Fibroblast of villous mesenchyme (primary cell): ENCODE data around the gene TMEM208. TPM values are rescaled to one million over a fixed set of nuclear protein-coding genes. Genes with fewer than 3 reads are reported as not detected.

ENCODE experiments used
- DNase-seq: peaks from one replicate; pipeline ENCODE4 v3.0.0-alpha.2; 2010; ENCODE audit warnings: low read depth
- H3K4me3 ChIP-seq: 2 replicates; pipeline ENCODE4 v1.5.1; 2011; ENCODE audit warnings: low read depth, mild to moderate bottlenecking, low read length
- total RNA-seq: library from RNA; depleted of rRNA; stranded (reverse); fragments of >200 nt; gene quantifications from 2 replicates; pipeline ENCODE4 v1.2.3, GENCODE V29; 2012
- TF ChIP-seq, protein P1 (sequence below): IDR thresholded peaks from 2 replicates; pipeline ENCODE4 v1.5.1; 2012; ENCODE audit warnings: low read depth, mild to moderate bottlenecking, low read length; ENCODE audit not compliant: insufficient read depth

The TMEM208 gene
- total RNA-seq, 1 donor = 25.5 TPM

DNA sequence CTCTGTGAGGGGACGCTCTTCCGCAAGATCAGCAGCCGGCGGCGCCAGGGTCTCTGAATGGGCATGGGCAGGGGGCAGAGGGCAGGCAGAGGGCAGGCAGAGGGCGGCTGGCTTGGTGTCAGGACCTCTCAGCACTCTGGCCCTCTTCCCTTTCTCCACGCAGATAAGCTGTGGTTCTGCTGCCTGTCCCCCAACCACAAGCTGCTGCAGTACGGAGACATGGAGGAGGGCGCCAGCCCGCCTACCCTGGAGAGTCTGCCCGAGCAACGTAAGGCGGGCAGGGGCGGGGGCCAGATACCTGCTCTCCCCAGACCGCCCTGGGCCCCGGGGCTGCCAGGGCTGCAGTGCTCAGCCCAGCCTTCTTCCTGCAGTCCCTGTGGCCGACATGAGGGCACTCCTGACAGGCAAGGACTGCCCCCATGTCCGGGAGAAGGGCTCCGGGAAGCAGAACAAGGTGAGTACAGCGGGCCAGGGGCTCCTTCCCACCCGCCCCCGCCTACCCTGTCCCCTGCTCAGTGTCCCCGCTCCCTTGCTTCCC lies 23.9 kb upstream of the TMEM208 start:
- TF ChIP-seq, protein P1, sequence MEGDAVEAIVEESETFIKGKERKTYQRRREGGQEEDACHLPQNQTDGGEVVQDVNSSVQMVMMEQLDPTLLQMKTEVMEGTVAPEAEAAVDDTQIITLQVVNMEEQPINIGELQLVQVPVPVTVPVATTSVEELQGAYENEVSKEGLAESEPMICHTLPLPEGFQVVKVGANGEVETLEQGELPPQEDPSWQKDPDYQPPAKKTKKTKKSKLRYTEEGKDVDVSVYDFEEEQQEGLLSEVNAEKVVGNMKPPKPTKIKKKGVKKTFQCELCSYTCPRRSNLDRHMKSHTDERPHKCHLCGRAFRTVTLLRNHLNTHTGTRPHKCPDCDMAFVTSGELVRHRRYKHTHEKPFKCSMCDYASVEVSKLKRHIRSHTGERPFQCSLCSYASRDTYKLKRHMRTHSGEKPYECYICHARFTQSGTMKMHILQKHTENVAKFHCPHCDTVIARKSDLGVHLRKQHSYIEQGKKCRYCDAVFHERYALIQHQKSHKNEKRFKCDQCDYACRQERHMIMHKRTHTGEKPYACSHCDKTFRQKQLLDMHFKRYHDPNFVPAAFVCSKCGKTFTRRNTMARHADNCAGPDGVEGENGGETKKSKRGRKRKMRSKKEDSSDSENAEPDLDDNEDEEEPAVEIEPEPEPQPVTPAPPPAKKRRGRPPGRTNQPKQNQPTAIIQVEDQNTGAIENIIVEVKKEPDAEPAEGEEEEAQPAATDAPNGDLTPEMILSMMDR = no peak
- DNase-seq = no peak
- no peak overlapping the region for H3K4me3 ChIP-seq

DNA sequence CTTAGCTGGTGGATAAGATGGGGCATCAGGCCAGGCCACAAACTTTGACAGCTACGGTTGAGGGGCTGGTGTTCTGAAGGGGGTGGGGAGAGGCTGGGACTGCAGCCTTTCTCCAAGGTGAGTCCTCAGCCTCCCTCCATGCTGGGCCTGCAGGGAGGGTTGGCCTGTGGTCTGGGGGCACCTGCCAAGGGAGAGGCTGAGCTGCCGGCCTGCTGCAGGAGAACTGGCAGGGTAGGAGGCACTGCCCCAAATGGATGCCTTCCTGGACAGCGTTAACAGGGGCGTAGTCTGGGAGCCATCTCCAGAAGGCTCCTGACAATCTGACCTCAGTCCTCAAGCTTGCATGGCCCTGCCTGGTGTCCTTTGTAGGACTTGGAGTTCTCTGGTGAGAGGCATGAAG lies 22.9 kb upstream of the TMEM208 start:
- no peak for DNase-seq
- no peak overlapping the region for H3K4me3 ChIP-seq
- TF ChIP-seq, protein P1 = no peak

DNA sequence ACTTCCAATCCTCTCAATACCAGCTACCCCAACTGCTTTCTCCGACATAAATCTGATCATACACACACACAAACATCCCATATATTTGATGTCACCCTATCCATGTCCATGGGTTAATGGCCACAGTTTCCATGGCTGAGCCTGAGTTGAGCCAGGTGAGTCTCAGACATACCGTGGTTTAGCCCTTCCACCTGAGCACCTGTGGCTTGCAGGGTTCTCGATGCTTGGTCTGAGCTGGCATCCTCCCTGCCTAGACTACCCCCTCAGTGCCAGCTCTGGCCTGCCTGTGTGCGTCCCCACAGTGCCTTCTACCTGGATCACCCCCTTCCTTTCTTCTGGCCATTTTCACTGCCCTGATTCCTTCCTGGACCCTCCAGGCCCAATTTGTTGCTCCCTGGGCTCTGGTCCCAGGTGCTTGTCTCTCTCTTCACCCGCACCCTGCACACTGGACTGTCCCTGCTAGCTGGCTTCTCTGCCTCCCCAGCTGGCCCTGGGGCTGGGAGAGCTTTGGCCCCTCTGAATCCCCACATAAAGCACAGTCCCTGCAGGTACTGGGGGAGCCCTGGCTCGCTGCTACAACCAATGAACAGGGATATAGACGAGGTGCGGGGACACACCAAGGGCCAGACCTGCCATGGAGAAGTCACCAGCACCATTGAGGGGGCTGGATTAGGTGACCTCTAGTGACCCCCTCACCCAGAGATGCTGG lies 20.6 kb upstream of the TMEM208 start:
- no peak overlapping the region for H3K4me3 ChIP-seq
- TF ChIP-seq, protein P1 = no peak
- no peak for DNase-seq

DNA sequence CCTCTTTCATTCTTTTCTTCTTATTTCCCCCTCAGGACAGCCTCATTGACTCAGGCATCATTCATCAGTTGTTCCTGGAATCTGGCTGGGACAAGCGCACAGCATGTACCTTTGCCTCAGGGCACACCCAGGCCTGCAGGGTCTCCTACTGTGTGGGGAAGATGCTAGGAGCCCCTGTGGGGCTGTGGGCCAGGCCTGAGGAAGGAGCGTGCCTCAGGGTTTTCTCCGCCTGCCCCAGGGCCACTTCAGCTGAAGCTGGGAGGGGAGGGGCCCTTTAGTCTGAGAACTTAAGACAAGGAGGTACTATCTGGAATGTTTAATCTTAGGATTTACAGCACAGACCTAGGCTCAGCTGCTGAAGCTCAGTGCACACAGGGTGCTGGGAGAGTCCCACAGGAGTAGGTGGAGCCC lies 20.1 kb upstream of the TMEM208 start:
- TF ChIP-seq, protein P1 = no peak
- DNase-seq = no peak
- no peak overlapping the region for H3K4me3 ChIP-seq

DNA sequence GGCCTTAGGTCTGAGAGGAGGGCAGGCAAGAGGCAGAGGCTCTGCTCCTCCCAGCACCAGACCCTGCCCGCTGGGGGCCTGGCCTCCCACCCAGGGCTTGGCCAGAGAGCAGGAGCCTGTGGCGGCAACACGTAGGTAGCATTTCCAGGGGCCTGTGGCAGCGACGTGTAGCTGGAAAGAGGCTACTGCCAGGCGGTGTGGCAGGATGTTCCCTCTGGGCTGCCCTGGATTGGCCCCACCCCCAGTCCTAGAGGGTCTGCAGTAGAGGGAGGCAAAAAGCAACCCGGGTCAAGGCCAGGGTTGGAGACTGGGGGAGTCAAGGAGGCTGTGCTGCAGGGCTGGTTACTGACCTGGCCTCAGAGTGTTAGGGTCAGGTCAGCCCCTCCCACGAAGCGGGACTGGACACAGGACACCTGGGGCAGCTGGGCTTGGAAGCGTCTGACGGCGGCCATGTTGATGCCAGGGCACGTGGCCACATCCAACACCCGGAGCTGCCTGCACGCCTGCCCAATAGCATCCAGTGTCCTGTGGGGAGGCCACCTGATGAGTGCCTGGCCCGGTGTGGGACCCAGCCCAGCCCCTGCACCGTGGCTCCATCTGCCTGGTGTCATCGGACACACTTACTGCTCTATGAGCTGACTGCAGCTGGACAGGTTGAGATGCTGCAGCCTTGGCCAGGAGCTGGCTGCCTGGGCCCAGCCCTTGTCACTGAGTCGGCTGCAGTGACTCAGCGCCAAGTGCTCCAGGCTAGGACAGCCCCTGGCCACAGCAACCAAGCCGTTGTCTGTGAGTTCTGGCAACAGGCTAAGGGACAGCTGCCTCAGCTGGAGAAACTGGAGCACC lies 19.5 kb upstream of the TMEM208 start:
- TF ChIP-seq, protein P1 = no peak
- peak; percentile 30 for DNase-seq
- no peak overlapping the region for H3K4me3 ChIP-seq

DNA sequence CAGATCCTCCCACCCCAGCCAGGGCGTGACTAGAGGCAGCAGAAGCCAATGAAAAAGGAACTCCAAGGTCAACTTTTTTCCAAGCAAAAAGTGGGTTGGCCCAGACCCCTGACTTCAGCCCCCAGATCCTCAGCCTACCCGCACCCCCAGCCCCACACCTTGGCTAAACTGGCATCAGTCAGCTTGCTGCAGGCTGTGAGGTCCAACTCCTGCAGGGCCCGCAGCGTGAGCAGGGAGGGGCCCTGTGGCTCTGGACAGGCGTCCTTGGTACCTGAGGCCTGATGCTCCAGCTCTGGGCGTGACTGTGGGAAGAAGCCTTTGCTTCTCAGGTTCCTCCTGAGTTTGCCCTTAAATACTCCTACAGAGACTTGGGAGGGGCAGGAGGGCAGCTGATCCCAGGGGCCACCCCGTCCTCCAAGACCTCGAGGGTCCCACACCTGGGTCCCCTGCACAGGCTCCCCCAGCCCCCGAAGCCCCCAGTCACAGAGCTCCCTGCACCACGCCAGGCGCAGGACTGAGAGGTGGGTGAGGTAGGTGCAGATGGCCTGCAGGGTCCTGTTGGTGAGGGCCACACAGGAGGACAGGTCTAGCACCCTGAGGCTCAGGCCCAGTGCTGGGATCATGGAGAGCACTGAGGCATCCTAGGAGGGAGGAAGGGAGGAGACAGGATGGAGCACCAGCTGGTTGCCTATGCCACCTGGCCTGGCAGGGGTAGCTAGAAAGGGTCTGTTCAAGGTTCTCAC lies 18.6 kb upstream of the TMEM208 start:
- no peak overlapping the region for H3K4me3 ChIP-seq
- no peak for DNase-seq
- TF ChIP-seq, protein P1 = no peak
